Measurements from ENCODE around the gene NOD2. TPM values are rescaled to one million over a fixed set of nuclear protein-coding genes. Genes with fewer than 3 reads are reported as not detected.

NOD2 gene
- total RNA-seq, 1 donor from 2014 or later: 0.12 TPM

DNA sequence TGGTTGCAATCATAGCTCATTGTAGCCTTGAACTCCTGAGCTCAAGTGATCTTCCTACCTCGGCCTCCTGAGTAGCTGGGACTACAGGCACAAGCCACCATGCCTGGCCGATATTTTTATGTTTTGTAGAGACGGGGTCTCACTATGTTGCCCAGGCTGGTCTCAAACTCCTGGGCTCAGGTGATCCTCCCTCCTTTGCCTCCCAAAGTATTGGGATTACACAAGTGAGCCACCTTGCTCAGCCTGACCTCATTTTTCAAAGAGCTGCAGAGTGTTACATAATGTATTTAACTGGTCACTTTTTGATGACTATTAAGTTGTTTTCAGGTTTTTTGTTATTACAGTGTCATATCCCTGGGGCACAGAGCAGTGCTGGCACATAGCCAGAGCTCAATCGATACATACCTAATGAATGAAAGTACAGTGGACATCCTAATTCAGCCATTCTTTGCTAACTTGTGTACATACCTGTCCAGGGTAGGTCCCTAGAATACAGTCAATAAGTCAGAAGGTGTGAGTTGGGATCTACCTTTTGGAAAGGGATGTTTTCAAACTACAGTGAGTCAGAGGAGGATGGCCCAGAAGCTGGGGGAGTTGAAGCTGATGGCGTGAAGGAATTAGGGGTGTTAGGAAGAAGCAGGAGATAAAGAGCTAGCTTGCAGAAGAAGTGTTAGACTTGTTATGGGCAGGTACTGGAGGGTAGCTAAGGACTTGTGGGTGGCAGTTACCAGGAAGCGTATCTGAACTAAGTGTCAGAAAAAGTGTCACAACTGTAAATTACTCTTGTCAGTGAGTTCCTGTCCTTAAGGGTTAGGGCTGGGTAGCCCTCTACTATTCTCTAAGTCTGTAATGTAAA is 28.4 kb downstream of the NOD2 start:
- DNase-seq (ENCODE audit: low read depth): no peak
- H3K4me3 ChIP-seq (ENCODE audit: low read depth, low read length): no peak overlapping the region
- TF ChIP-seq, protein P1, sequence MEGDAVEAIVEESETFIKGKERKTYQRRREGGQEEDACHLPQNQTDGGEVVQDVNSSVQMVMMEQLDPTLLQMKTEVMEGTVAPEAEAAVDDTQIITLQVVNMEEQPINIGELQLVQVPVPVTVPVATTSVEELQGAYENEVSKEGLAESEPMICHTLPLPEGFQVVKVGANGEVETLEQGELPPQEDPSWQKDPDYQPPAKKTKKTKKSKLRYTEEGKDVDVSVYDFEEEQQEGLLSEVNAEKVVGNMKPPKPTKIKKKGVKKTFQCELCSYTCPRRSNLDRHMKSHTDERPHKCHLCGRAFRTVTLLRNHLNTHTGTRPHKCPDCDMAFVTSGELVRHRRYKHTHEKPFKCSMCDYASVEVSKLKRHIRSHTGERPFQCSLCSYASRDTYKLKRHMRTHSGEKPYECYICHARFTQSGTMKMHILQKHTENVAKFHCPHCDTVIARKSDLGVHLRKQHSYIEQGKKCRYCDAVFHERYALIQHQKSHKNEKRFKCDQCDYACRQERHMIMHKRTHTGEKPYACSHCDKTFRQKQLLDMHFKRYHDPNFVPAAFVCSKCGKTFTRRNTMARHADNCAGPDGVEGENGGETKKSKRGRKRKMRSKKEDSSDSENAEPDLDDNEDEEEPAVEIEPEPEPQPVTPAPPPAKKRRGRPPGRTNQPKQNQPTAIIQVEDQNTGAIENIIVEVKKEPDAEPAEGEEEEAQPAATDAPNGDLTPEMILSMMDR (conservative IDR thresholded peaks at IDR 0.05; ENCODE audit: low read depth, low read length): no peak

DNA sequence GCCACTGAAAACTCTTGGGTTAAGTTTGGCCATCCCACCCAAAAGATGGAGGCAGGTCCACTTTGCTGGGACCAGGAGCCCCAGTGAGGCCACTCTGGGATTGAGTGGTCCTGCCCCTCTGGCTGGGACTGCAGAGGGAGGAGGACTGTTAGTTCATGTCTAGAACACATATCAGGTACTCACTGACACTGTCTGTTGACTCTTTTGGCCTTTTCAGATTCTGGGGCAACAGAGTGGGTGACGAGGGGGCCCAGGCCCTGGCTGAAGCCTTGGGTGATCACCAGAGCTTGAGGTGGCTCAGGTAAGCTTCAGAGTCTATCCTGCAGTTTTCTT is 29.0 kb downstream of the NOD2 start:
- DNase-seq (ENCODE audit: low read depth): no peak
- TF ChIP-seq, protein P1 (conservative IDR thresholded peaks at IDR 0.05; ENCODE audit: low read depth, low read length): no peak
- no peak overlapping the region for H3K4me3 ChIP-seq (ENCODE audit: low read depth, low read length)

DNA sequence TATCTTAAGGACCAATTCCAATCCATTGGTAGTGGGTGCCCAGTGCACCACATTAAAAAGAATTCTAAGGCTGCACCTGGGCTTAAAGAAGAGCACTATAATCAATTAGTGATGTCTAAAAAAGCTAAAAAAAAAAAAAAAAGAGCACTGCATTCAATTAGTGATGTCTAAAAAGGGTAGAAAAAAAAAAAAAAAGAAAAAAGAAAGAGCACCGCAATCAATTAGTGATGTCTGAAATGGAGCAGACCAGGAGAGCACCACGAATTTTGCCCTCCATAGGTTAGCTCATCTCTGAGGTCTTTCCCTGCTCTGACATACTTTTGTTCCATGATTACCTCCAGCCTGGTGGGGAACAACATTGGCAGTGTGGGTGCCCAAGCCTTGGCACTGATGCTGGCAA is 29.6 kb downstream of the NOD2 start:
- H3K4me3 ChIP-seq (ENCODE audit: low read depth, low read length): no peak overlapping the region
- TF ChIP-seq, protein P1 (conservative IDR thresholded peaks at IDR 0.05; ENCODE audit: low read depth, low read length): no peak
- DNase-seq (ENCODE audit: low read depth): no peak

DNA sequence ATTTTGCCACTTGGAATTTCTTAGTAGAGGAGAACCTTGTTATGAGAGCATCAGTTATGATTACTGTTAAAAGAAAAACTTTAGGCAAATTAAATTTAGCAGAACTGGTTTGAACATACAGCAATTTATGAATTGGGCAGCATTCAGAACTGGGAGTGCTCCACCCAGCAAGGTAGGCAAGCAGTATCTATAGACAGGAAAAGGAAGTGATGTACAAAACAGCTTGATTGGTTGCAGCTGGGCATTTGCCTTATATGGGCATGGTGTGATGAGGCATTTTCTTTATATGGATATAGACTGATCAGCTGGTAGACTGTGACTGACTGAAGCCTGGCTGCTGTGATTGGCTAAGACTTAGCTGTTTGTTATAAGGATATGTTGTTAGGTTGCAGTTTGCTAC is 30.9 kb downstream of the NOD2 start:
- no peak overlapping the region for H3K4me3 ChIP-seq (ENCODE audit: low read depth, low read length)
- no peak for DNase-seq (ENCODE audit: low read depth)
- TF ChIP-seq, protein P1 (conservative IDR thresholded peaks at IDR 0.05; ENCODE audit: low read depth, low read length): no peak

DNA sequence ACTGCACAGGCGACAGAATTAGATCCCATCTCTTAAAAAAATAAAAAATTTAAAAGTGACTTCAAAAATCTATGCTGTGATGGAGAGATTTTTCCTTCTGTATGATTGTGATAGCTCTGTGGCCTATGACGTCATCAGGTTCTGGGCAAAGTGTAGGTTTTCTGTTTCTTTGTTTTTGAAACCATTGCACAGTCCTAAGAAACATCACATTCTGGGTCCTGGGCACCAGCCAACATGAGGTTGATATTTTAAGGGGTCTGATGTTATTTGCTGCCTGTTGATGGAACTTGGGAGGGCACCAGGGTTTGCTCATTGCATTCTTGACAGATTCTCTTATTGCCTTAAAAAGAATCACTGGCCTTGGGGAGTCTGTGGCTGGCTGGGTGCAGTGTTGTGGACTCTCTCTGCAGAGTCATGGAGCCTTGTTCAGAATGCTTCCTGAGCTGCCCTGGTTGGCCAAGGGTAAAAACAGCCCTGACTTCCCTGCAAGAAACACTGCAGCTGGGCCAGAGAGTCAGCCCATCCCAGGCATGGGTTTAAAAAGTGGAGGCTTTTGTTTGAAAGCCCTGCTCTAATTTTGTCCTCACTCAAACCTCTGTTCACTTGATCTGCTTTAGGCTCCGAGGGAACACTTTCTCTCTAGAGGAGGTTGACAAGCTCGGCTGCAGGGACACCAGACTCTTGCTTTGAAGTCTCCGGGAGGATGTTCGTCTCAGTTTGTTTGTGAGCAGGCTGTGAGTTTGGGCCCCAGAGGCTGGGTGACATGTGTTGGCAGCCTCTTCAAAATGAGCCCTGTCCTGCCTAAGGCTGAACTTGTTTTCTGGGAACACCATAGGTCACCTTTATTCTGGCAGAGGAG is 38.0 kb downstream of the NOD2 start:
- TF ChIP-seq, protein P1 (conservative IDR thresholded peaks at IDR 0.05; ENCODE audit: low read depth, low read length): no peak
- no peak for DNase-seq (ENCODE audit: low read depth)
- H3K4me3 ChIP-seq (ENCODE audit: low read depth, low read length): no peak overlapping the region

DNA sequence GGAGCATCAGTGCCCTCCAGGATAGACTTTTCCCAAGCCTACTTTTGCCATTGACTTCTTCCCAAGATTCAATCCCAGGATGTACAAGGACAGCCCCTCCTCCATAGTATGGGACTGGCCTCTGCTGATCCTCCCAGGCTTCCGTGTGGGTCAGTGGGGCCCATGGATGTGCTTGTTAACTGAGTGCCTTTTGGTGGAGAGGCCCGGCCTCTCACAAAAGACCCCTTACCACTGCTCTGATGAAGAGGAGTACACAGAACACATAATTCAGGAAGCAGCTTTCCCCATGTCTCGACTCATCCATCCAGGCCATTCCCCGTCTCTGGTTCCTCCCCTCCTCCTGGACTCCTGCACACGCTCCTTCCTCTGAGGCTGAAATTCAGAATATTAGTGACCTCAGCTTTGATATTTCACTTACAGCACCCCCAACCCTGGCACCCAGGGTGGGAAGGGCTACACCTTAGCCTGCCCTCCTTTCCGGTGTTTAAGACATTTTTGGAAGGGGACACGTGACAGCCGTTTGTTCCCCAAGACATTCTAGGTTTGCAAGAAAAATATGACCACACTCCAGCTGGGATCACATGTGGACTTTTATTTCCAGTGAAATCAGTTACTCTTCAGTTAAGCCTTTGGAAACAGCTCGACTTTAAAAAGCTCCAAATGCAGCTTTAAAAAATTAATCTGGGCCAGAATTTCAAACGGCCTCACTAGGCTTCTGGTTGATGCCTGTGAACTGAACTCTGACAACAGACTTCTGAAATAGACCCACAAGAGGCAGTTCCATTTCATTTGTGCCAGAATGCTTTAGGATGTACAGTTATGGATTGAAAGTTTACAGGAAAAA is 38.8 kb downstream of the NOD2 start:
- TF ChIP-seq, protein P1 (conservative IDR thresholded peaks at IDR 0.05; ENCODE audit: low read depth, low read length): no peak
- no peak for DNase-seq (ENCODE audit: low read depth)

More for the DNA sequence above, 38.8 kb downstream of the NOD2 start:
- no peak overlapping the region for H3K4me3 ChIP-seq (ENCODE audit: low read depth, low read length)
